Keratinocyte (primary cell): ENCODE results near the gene TMEM248.

Experiments used
- EZH2 ChIP-seq: IDR thresholded peaks from one replicate; pipeline ENCODE4 v1.6.1; 2012; ENCODE audit warnings: inconsistent platforms, mild to moderate bottlenecking, low read length, moderate library complexity
- TF ChIP-seq, protein P1 (sequence below), 3 experiments: IDR thresholded peaks in 1 of 3; conservative IDR thresholded peaks in 1 of 3; optimal IDR thresholded peaks in 1 of 3; 2 replicates in 2 of 3; 3 replicates in 1 of 3; pipeline versions ENCODE3 to v1.5.1; 2011; ENCODE audit warnings: low read length in 3 of 3, mild to moderate bottlenecking in 3 of 3, moderate library complexity in 2 of 3, control low read depth in 1 of 3, inconsistent platforms in 1 of 3; ENCODE audit not compliant: insufficient read depth in 2 of 3; ENCODE audit errors: extremely low read depth in 1 of 3

DNA sequence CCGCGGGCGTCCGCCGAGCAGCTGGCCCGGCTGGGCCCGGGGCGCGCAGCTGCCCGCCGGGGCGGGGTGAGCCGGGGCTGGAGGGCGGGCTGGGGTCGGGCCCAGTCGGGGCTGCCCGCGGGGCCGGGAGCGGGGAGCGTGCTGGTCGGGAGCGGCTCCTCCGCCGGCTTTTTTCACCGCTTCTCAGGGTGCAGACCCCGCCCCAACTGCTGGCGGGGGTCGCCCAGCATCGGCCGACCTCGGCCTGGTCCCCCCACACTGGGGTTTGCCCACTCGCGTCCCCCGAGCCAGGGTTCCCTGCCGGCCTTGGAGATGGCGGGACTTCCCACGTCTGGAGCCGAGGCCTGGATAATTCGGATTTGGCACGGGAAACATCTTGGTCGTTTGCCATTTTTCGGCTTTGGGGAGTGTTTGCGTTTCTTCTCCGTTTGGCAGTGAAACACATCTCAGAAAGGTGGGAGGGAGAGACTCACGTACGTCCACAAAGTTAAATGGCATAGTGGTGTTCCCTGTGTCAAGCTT, 432 bp downstream of the TMEM248 start:
- TF ChIP-seq, protein P1, sequence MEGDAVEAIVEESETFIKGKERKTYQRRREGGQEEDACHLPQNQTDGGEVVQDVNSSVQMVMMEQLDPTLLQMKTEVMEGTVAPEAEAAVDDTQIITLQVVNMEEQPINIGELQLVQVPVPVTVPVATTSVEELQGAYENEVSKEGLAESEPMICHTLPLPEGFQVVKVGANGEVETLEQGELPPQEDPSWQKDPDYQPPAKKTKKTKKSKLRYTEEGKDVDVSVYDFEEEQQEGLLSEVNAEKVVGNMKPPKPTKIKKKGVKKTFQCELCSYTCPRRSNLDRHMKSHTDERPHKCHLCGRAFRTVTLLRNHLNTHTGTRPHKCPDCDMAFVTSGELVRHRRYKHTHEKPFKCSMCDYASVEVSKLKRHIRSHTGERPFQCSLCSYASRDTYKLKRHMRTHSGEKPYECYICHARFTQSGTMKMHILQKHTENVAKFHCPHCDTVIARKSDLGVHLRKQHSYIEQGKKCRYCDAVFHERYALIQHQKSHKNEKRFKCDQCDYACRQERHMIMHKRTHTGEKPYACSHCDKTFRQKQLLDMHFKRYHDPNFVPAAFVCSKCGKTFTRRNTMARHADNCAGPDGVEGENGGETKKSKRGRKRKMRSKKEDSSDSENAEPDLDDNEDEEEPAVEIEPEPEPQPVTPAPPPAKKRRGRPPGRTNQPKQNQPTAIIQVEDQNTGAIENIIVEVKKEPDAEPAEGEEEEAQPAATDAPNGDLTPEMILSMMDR (optimal IDR thresholded peaks at IDR 0.05 in 1 of 3, IDR thresholded peaks at IDR 0.05 in 1 of 3, conservative IDR thresholded peaks at IDR 0.05 in 1 of 3; ENCODE audit: extremely low read depth in 1 of 3, insufficient read depth in 2 of 3, low read length in 3 of 3), result no peak
- TF ChIP-seq EZH2, result no peak
